Activated CD4-positive, alpha-beta T cell treated with anti-CD3 and anti-CD28 coated beads, Interleukin-2, amount 50 U/mL, for 16 hours (primary cell): Measurements from ENCODE around the gene ADAM21.
A peak's percentile ranks its signal among the peaks of the same experiment; 100 is the strongest.
"Not testable (repeated sequence)": the region's sequence is repeated elsewhere in the genome, so short reads cannot be mapped to it uniquely, and the experiment has no call there.

ENCODE experiments used
- DNase-seq: peaks from one replicate; pipeline ENCODE4 v3.0.0-alpha.2; 2020

The ADAM21 gene

GRCh38 chr14:70451874-70452273, at the start of gene ADAM21:
ADAM21 (plus strand) TSS chr14:70452174; CDS start chr14:70457500, 5,326 bp downstream.
- DNase-seq, result no peak

DNA sequence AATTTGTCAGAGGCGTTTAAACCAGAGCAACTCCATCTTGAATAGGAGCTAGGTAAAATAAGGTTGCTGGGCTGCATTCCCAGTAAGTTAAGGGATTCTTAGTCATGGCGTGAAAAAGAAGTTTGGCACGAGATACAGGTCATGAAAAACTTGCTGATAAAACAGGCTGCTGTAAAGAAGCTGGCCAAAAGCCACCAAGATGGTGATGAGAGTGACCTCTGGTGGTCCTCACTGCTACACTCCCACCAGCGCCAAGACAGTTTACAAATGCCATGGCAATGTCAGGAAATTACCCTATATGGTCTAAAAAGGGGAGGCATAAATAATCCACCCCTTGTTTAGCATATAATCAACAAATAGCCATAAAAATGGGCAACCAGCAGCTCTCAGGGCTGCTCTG, 48.6 kb upstream of the ADAM21 start:
- DNase-seq, result not testable (repeated sequence)

- DNase-seq, result not testable (repeated sequence)
Measured at GRCh38 chr14:70406216-70406615, 45.8 kb upstream of the ADAM21 start.

DNA sequence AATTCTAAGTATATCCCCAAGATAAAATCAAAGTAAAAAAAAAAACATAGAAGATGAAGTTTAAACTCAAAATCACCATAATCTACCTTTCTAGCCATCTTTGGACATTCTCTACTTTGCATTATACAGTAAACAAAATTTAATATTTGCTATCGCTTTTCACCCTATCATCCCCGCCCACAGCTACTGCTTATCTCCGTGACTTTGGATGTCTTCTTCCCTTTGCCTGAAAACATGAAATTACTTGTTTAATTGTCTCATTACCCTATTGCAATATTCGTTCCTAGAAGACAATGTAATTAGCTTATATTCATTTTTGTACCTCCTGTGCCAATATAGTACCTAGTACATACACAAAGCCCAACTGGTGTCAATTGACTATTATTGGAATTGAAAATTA, 44.4 kb upstream of the ADAM21 start:
- no peak for DNase-seq

GRCh38 chr14:70415788-70416187, 36.2 kb upstream of the ADAM21 start:
- DNase-seq, result no peak

DNA sequence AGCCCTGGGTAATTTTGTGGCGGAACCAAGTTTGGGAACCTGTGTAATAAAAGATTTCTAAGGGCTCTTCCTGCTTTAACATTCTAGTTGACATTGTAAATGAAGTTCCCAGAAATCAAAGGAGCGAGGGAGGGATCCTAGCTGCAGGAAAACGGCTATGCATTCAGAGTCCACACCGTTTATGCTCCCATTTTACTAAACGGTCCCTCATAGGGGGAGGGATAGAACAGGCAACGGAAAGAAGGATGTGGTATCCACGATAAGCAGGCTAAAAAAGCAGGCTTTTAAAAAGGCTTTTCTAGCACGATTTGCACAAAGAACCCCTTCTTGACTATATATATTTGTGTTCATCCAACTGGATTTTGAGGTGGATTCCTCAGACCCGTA, 35.6 kb upstream of the ADAM21 start:
- no peak for DNase-seq

GRCh38 chr14:70416725-70417349, 35.1 kb upstream of the ADAM21 start, which contains the start of gene SYNJ2BP:
SYNJ2BP (minus strand) TSS chr14:70417090; CDS start chr14:70416963, 127 bp downstream.
- DNase-seq, result peak; percentile 46

GRCh38 chr14:70419270-70419931, 32.6 kb upstream of the ADAM21 start:
- DNase-seq, result not testable (repeated sequence)

DNA sequence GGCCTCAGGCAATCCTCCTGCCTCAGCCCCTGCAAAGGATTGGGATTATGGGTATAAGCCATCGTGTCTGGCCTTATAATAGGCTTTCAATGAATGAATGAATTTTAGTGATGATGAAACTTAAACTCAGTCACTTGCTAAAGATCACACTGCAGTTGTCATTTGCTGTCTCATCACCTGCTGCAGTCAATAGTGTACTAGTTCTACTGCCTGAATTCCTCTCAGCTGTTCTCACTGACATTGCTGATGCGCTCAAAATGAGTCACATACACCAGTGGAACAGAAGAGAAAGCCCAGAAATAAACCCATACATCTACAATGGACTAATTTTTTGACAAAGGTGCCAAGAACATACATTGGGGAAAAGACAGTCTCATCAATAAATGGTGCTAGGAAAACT, 29.4 kb upstream of the ADAM21 start:
- no peak for DNase-seq

- DNase-seq, result no peak
Measured at GRCh38 chr14:70425354-70425753, 26.6 kb upstream of the ADAM21 start.

- DNase-seq, result not testable (repeated sequence)
Measured at GRCh38 chr14:70426555-70426954, 25.4 kb upstream of the ADAM21 start.

DNA sequence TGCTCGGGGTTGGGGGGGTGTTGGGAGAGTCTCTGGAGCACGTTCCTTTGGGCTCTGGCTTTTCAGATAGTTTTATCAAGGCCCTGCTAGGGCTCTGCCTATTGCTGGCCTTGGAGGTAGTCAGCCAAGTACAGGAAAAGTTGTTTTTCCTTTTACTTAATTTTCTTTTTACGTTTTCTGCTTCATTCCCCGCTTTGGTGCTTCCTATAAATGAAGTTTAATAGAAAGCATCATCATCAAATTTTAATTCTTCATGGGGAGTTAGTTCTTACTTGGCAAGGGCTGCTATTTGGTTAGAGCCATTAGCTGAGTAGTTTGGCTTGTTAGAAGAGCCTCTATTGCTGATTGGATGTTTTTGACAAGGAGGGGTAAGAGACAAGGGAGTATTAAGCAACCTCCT, 15.1 kb upstream of the ADAM21 start:
- DNase-seq, result no peak

GRCh38 chr14:70441641-70442040, 10.3 kb upstream of the ADAM21 start:
- DNase-seq, result no peak

DNA sequence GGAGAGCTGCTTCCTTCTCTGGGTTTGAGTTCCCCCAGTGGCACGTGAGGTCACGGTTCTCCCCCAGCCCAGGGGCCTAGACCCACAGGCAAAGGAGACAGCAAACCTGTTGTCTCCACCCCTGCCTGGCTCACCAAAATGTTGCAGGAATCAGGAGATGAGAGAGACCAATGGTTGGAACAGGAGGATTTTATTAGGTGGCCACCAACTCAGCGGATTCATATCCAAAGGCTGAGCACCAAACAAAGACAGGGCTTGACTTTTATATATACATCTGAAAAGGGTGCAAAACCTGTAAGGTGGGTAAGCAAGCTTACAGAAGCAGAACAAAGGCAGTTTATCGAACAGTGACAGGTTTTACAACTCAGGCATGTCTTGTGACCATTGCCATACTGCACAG, 9.2 kb upstream of the ADAM21 start:
- DNase-seq, result no peak

DNA sequence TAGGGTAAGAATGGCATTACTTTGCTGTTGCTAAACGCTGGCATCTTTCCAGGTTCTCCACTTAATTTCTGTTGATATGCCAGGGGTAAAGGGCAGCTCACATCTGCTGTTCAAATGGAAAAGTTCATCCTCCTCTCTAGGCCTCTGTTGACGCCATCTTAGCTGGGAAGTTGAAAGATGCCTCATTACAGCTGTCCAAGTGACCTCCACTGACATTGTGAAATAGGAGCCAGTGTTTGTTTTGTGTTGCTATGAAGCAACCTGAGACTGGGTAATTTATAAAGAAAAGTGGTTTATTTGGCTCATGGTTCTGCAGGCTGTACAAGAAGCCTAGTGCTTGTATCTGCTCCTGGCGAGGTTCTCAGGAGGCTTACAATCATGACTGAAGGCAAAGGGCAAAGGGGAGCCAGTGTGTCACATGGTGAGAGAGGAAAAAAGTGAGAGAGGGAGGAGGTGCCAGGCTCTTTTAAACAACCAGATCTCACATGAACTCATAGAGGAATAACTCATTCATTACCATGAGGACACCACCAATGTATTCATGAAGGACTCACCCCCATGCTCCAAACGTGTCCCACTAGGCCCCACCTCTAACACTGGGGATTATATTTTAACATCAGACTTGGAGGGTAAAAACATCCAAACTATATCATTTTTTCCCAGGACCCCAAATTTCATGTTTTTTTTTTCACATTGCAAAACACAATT, 3.2 kb upstream of the ADAM21 start:
- no peak for DNase-seq

GRCh38 chr14:70454731-70455130, 2.8 kb downstream of the ADAM21 start:
- DNase-seq, result no peak

DNA sequence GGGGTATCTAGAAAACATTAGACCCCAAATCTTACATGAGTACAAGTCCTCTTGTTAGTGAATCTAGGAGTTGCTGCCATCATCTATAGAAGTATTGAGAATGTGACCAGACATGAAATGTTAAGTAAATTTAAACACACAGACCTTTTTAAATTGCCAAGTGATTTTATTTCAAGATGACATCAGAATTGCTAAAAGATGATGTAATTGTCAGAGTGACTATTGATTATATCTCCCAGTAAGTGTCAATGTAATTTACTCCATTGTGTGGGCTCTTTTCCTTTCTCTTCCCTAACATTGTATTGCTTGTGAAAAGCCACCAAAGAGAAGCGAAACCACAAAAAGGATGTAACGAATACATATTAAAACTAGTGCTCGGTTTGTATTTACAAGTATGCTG, 16.8 kb downstream of the ADAM21 start:
- no peak for DNase-seq

DNA sequence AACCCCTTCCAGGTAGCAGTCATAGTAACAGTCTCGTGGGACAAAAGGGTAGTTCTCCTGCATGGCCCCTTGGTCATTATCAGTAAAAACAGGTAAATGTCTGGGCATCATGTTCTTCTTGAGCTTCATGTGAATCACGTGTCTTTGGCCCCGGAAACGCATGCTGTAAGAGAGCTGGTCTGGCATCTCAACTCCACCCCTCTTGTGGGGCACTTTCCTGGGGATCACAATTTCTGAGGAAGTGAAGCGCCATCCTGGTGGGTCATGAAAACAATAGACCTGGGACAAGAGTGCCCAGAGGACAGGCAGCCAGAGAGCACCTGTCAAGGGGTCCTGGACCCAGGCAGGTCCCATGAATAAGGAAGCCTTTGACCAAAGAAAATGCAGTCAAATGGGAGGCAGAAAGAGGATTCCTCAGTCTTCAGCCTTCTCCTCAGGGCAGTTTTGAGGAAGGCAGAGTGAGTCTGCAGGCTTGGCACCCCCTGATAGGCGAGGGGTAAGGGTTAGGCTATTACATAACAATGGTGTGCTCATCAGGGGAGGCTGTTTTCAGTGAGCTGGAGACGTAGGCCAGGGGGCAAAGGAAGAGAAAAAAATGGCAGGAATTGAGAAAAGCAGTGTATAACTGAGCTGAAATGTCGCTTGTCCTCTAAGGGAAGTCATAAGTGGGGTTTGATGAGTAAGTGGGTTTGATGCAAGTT, 19.0 kb downstream of the ADAM21 start:
- DNase-seq, result not testable (repeated sequence)

GRCh38 chr14:70472253-70473159, 20.5 kb downstream of the ADAM21 start:
- DNase-seq, result peak; percentile 49

- no peak for DNase-seq
Measured at GRCh38 chr14:70473825-70474224, 21.9 kb downstream of the ADAM21 start.

DNA sequence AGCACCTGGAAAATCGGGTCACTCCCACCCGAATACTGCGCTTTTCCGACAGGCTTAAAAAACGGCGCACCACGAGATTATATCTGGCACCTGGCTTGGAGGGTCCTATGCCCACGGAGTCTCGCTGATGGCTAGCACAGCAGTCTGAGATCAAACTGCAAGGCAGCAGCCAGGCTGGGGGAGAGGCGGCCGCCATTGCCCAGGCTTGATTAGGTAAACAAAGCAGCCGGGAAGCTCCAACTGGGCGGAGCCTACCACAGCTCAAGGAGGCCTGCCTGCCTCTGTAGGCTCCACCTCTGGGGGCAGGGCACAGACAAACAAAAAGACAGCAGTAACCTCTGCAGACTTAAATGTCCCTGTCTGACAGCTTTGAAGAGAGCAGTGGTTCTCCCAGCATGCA, 23.5 kb downstream of the ADAM21 start:
- DNase-seq, result not testable (repeated sequence)
